ENCODE data around the gene PHACTR1.

The PHACTR1 gene

DNA sequence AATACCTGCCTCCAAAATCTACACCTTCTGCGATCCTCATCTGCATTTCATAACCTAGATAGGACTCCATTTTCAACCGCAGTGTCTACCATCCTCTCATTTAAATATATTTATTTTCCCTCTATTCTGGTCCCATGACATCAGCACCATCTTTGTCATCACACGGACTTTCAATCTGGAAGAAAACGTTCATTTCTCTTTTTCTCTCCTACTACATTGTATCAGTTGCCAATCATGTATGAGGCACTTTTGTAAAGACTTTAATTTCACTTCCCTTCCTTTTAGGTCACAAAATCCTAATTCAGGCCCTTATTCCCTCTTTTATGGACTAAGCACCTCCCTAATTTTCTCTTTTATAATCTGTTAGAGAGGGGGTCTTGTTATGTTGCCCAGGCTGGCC, 89.6 kb downstream of the PHACTR1 start:
- no peak for DNase-seq

DNA sequence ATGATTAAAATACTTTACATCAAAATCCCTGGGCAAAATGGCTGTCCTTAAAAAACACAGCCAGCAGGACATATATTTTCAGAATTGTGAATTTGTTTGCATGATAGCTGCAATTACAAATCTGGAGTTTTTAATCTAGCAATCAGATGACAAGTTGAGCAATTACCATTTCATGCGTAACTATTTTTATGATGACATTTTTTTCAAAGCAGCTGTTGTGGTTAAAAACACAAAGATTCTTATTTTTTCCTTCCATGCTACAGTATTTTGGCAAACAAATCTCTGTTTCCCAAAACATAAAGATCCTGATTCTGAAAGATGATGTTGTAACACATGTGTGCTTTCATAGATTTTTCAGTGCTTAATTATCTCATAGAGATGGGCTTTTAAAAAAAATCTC, 90.2 kb downstream of the PHACTR1 start:
- no peak for DNase-seq

DNA sequence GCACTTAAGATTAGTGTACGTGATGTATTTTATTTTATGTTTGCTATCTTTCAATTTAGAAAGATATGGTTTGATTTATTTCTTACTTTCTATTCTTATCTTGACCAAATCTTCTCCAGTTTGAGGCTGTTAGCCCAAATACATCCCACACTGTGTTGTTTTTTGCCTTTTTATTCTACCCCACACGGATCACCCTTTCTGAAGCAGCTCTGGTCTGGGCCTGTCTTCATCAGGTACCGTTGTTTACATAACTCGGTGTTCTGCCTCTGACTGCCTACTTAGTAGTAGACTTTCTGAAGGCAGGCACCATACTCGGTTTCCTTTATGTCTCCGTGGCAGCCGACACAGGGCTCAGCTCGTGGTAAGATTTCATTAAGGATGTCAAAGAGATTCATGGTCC, 95.0 kb downstream of the PHACTR1 start:
- no peak for DNase-seq

DNA sequence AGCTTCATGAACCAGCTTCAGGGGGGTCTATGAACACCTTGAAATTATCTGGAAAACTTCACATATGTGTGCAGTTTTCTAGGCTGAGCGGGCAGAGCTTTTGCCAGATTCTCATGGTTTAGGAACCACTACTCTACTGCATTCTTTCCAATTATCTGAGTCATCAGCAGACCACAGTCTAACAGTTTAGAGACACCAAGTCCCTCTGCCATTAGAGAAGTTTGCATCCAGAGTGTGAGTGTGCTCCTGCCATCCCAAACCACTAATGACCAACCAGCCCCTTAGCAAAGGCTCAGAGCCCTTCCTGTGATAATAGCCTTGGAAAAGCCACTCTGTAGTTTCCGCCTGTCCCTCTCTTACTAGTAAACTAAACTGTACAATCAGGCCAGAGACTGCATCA, 96.8 kb downstream of the PHACTR1 start:
- DNase-seq, result no peak

DNA sequence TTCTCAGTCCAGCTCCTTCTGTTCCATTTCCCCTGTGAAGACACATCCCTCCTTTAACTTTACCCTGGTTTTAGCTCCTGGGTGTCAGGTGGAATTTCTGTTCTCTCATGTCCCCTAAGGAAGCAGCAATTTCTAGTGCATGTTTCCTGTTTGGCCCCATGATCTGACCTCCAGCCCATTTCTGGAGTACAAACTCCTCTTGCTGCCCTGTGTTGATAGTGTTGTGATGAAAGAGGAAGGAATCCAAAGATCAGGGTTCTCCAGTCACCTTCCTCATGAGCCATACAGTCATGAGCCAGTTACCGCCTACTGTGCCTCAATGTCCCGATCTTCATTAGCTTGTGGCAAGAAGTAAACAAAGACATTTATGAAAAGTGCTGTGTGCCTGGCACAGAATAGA, 97.4 kb downstream of the PHACTR1 start:
- DNase-seq, result no peak

DNA sequence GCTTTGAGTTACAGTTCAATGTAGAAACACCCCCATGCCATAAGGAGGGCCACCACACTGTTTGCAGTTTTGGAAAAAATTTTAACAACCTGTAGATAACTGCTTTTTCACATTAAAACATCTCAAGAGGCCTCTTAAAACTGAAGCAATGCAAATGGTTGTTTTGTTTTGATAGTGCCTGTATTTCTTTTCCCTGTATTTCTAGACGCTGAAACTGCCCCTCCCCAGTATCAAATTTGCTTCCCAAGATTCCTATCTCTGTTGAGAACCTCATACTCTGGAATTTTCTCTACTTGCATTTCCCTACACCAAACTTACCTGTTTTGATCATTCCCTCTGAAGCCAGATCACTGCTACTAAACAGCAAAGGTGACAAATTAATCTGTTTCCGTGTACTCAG, 98.5 kb downstream of the PHACTR1 start:
- no peak for DNase-seq

DNA sequence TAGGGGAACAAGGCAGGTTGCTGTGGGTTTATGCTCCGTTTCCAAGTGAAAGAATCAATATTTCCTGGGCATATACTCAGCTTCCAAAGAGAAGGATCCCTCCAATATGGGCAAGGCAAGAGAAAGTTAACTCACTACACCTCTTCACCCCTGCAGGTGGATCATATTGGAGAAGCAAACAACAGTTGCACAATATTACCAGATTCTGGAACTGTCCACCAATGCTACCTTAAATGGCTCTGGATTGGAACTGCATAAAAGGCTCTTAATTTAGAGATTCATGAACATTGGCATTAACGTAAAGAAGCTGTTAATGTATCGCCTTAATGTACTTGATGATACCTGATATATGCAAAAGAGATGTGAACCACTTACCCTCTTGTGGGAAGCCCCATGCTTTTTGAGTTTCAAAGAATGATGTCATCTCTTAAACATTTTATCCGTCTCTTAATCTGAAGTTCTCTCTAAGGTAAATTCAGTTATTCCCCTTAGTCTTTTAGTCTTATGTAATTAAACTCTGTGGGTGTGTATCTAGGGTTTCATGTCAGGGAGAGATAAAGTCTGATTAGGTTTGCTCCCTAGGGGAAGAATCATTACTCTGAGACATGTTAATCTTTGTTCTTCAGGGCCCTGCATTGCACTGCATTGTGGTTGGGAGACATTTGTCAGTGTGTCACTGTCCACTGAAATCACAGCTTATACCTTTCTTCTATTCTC, 99.5 kb downstream of the PHACTR1 start:
- no peak for DNase-seq

DNA sequence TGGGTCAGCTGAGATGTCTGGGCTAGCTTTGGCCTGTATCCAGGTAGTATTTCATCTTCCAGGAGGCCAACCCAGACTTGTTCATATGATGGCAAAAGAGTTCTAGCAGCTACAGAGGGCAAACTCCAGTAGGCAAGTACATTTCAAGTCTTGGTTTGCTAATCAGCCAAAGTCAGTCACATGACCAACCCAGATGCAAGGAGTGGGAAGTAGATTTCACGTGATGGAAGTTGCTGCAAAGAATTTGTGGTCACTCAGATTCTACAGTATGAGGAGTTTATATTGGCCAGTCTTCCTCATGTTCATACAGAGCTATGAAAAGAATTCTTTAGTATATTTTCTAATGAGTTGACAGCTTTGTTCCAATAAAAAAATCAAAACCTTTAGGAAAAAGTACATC, 101.8 kb downstream of the PHACTR1 start:
- no peak for DNase-seq

DNA sequence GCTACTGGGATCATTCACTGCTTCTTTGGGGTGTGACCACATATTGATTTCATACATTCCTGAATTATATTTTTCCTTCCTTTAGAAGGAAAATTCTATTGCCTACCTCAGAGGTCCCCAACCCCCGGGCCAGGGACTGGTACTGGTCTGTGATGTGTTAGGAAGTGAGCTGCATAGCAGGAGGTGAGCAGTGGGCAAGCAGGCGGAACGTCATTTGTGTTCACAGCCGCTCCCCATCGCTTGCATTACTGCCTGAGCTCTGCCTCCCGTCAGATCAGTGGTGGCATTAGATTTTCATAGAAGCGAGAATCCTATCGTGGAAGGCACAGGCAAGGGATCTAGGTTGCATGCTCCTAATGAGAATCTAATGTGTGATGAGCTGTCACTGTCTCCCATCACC, 107.3 kb downstream of the PHACTR1 start:
- no peak for DNase-seq

DNA sequence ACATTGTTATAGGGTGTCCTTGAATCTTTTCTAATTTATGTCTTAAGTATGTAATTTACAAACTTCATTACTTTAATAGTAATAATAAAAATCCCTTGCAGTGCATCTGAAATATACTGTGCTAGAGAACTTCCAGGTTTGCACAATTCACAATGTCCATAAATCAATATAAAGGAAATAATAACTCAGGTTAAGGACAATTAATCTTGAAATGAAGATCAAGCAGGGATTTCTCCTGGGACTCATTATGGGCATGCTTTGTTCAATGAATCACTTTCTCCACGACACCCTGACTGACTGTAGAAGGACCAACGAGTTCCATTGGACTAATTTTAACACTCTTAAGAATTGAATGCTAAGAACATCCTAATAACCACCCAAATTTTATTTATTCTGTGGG, 110.0 kb downstream of the PHACTR1 start:
- no peak for DNase-seq

DNA sequence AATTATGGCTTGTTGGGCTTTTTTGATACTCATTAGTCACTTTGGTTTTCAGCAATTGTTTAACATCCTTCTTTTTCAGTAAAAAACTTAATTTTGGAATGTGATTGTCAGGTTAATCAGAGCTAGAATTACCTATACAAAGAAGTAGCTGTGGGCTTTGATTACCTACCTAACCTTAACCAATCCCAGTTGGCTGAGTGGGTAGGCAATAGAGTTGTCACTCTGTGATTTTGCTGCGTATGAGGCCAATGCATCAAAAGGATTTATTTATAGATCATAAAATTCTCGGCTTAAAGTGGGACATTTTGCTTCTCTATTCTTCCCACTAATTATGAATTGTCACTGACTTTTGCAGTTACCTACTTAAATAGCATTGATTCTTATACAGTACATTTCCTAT, 111.4 kb downstream of the PHACTR1 start:
- no peak for DNase-seq

DNA sequence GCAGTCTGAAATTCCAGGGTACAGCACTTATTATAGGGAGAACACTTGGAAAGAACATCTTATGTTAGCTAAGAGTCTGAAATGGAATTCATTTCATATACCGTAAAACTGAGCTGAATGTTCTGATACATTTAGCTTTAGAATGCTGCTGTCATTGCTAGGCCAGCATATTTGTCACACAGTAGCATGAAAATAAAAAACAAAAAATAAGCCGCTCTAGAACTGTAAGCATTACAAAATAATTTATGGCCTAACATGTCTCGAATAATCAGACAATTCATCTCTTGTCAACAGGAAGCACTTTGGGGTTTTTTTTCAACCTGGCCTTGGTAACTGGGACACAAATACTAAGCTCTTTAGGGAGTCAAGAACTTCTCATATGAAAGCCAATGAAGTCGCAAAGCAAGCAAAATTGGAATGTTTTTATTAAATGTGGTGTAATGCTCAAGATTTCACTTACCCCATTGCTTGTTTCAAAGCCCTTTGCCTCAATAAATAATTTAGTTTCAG, 115.7 kb downstream of the PHACTR1 start:
- DNase-seq, result no peak

DNA sequence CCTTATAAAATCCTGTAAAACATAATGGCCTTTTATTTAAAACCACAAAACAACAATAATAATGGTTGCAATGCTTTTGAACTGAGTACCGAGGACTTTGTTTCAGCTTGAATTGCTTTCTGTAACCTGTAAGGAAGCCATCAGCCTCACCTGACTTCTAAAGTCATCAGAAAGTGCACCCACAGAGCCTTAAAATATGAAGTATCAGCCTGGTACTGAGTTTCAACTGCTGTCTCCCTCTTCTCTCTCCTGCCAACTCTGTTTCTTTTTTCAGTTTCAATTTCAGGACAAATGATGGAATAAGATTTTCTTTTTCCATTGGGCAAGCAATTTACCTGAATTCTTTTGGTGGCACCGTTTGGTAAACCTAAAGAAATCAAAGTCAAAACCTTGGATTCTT, 119.4 kb downstream of the PHACTR1 start:
- DNase-seq, result no peak

DNA sequence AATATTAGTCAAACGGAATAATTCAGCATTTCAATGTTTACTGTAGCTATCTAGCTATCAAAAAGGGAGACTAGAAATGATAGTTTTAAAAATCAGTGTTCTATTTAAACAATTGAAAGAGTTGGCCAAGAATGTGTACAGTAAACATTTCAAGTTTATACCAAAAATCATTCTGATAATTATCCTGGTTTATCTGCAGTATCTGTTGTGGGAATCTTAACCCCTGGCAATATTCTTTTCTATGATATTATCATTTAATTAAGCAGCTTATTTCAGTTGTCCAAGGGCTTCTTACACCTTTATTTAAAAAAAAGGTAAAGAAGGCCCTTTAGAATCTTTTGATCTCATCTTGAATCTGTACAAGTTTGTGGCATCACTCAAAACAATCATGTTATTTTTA, 125.1 kb downstream of the PHACTR1 start:
- no peak for DNase-seq

DNA sequence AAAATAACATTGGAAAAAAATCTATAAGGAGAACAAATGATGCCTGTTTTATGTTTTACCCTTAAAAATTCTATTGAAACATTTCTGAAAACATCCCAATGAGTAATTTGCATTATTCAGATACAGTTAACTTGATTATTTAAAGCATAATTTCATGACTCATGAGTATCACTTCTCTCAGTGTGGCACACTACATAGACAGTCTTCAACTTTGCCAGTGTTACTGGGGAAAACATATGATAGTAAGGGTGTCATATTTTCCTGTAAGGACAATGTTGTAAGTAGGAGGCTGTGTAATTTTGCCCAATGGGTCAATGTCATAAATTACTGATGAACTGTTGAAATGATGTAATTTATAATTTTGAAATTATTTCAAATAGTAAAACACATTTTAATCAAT, 125.5 kb downstream of the PHACTR1 start:
- DNase-seq, result no peak

DNA sequence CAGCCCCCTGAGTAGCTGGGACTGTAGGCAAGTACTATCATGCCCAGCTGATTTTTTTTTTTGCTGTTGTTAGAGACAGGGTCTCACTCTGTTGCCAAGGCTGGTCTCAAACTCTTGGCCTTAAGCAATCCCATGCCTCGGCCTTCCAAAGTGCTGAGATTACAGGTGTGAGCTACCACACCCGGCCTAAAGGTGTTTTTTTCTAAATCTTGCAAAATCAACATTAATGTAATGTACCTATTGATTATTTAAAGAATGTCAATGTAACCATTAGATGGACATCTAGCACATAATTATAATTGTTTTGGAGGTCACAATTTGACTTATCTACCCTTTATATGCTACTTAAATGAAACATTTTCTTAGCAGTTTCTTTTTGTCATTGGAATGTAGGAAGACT, 126.1 kb downstream of the PHACTR1 start:
- DNase-seq, result no peak

DNA sequence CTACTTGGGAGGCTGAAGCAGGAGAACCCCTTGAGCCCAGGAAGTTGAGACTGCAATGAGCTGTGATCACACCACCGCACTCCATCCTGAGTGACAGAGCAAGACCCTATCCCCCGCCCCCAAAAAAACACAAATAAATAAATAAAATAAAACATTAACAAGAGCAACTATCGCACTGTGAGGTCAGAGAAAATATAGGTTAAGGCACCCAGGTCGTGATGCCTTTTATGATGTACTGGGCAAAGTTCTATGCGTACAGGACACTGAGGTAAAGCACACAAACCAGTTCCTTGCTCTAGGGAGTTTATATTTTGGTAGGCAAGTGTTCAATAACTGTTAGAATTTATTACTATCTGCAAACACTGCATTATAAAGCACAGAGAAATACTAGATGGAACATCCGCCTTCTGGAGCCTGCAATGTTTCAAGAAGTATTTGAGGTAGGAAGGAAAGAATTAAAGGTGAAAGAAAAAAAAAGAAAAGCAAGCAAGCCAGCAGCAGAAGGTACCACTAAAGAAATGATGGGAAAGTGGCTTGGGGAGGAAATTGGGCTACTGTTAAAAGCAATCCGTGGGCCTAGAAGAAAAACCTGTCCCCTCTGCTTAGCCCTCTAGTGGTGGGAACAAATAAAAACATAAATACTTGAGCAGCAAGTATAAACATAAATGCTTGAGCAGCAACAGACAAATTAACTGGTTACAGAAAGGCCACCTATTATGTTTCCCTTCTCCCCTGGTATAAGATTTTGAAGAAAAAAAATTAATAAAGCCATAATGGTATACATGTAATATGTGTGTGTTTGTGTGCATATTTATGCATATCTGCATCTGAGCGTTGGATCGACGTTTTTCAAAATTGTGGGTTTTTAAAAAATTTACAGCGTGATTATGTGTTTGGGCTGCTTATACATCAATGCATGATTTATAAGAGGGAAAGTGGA, 128.0 kb downstream of the PHACTR1 start:
- no peak for DNase-seq

DNA sequence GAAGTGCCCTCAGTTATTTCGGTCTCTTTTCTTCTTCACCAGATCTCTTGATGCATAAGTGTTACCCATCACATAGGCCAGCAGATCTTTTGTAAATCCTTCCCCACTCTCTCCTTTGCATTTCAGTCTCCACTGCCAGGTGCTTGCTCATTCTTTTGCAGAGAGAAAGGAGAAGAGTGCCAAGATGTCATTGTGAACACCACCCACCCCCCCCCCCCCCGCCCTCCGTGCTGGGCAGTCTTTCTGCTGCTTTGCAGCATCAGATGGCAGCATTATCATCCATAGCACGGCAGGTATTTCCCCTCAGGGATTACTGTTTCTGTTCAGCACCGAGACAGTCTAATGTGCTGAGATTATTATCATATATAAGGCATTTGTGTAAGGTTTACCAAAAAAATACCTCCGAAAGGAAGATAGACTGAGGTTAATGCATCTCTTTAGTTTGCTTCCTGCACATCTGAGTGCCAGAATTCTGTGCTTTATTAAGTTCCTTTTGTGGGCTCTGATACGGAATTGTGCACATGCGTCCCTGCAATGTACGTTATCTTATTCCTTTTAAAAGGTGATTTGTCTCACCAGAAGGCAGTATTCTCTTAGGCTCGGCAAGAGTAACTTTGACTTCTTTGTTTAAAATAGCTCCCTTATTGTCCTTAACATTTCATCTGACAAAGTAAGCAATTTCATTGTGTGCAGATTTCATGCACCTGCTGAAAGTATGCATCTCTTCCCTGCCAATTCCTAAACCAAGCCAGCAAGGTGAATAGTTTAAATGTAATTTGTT, 128.8 kb downstream of the PHACTR1 start:
- DNase-seq, result no peak

DNA sequence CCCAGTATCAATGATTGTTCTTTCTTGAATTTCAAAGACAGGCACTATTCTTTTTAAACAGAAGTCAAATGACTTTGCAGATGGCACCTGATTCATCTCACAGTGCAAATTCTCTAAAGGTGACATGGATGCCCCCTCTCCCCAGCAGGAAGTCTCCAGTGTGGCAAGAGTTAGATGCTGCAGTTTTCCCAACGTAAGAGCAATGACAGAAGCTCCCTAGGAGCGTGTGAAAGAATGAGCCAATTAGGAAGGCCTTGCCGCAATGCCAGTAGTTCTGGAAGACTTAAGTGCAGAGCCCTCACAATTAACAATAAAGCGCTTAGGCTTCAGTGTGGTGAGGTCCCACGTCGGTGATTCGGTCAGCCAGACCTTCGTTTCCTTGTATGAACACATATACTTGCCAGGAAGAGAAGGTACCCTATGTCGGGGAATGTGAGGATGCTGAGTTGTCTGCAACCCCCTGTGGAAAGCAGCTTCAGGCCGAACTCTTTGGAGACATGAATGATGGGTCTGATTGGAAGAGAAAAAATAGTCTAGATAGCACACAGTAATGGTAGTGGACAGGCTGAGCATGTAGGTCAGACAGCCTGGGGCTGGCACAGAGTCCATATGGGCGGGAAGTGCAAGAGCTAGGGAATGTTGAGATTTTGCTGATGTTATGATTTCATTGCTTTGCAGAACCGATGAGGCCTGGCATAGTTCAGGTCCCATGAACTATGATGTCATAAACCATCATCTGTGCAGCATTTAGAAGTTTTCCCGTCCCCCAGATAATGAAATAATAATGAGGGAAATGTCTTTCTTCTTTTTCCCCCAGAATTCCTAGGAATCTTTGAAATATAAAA, 132.6 kb downstream of the PHACTR1 start:
- DNase-seq, result no peak

DNA sequence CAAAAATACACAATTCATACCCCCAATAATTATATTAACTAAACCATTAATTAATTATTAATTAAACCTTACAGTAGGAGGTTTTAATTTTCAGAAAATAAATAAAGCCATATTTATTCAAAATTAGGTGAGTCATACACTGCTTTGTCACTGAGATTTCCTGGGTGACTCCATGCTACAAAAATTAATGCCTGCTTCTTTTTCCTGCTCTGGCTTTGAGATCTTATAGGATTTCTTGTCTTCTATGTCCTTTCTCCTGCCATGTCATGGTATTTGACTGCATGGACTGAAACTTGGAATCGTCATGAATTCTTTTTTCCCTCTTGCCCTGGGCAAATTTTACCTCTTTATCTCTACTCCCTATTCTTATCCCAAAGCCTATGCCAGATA, 133.2 kb downstream of the PHACTR1 start:
- DNase-seq, result no peak

DNA sequence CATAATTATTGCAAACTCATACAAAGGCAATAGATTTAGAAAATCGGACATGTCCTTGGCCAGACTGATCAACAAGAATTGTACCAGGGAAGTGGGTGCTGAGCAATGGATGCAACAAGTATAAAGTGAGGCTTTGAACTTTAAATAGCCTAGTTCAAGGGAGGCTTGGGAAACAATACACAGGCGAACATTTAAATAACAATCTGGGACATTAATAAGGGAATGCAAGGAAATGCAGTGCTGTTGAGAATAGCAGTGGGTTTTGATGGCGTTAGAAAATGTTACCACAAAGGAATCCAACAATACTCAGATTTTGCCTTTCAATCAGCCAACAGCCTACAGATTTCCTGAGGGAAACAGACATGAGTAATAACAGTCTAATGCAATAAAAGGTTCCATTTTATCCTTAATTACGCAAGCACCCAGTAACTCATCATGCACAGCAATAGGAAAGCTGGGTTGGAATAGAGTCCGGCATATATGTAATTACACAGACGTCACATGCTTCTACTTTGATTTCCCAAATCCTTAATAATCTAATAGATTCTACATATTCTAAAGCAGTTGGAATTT, 134.6 kb downstream of the PHACTR1 start:
- DNase-seq, result no peak

DNA sequence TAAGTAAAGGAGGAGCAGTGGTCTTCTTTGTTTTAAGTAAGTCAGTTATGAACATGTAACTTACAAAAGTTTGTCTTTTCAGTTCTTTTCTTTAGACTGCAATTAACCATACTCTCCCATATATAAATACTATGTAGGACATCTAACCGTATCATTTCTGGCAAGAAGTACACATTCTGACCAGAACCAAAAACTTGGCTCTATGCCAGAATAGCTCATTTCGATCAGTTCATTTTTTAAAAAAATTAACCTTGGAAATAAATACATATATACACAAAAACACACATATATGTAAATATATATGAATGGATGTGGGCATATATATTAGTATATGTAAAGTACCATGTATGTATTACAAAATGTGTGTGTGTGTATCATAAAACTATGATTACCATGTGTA, 145.0 kb downstream of the PHACTR1 start:
- DNase-seq, result no peak
